Ishikawa (cell line): Measurements from ENCODE around the gene IFNL3.

ENCODE experiments used
- CEBPB ChIP-seq: IDR thresholded peaks from 2 replicates; pipeline ENCODE4 v1.6.1; 2012
- CREB1 ChIP-seq: IDR thresholded peaks from 2 replicates; pipeline ENCODE4 v1.6.1; 2012; ENCODE audit warnings: low read depth
- EGR1 ChIP-seq: IDR thresholded peaks from 2 replicates; pipeline ENCODE4 v1.6.1; 2012
- EP300 ChIP-seq: IDR thresholded peaks from 2 replicates; pipeline ENCODE4 v1.6.1; 2012; ENCODE audit warnings: borderline replicate concordance
- FOXM1 ChIP-seq: IDR thresholded peaks from 2 replicates; pipeline ENCODE4 v1.6.1; 2012; ENCODE audit warnings: low read depth, borderline replicate concordance
- NFIC ChIP-seq: IDR thresholded peaks from 2 replicates; pipeline ENCODE4 v1.6.1; 2012
- RAD21 ChIP-seq: IDR thresholded peaks from 2 replicates; pipeline ENCODE4 v1.6.1; 2012; ENCODE audit warnings: low read depth
- REST ChIP-seq: IDR thresholded peaks from 2 replicates; pipeline ENCODE4 v1.6.1; 2012; ENCODE audit warnings: low read depth, mild to moderate bottlenecking
- TAF1 ChIP-seq: IDR thresholded peaks from 2 replicates; pipeline ENCODE4 v1.6.1; 2012; ENCODE audit warnings: low read depth, mild to moderate bottlenecking
- TCF12 ChIP-seq: IDR thresholded peaks from 2 replicates; pipeline ENCODE4 v1.6.1; 2012; ENCODE audit warnings: low read depth
- TEAD4 ChIP-seq: IDR thresholded peaks from 2 replicates; pipeline ENCODE4 v1.6.1; 2012
- YY1 ChIP-seq: IDR thresholded peaks from 2 replicates; pipeline ENCODE4 v1.6.1; 2012; ENCODE audit warnings: low read depth
- ZBTB7A ChIP-seq: IDR thresholded peaks from 2 replicates; pipeline ENCODE4 v1.6.1; 2012; ENCODE audit warnings: low read depth
- TF ChIP-seq, protein P1 (sequence below): IDR thresholded peaks from 2 replicates; pipeline ENCODE4 v1.6.1; 2012
- TF ChIP-seq, protein P2 (sequence below): IDR thresholded peaks from 2 replicates; pipeline ENCODE4 v1.6.1; 2012

Gene IFNL3

DNA sequence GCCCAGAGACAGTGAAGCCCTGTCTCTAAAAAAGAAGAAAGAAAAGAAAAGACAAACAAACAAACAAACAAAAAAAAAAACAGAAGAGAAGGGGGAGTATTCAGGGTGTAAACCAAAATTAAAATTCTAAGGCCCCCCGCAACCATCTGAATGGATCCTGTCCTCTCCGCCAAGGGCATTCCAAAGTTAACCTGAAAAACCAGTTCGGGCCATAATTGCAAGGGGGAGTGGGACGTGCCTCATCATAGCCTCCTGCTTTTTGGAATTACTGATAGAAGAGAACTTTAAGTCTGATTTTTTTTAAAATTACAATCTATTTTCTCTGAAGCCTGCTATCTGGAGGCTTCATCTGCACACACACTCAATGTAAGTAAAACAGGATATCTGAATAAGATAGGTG lies 17.7 kb upstream of the IFNL3 start:
- no peak for TF ChIP-seq ZBTB7A
- no peak for TF ChIP-seq TCF12
- no peak for TF ChIP-seq CREB1
- TF ChIP-seq YY1: no peak
- no peak for TF ChIP-seq FOXM1
- no peak for TF ChIP-seq EP300
- TF ChIP-seq EGR1: no peak
- no peak for TF ChIP-seq CEBPB
- TF ChIP-seq NFIC: no peak
- TF ChIP-seq, protein P1, sequence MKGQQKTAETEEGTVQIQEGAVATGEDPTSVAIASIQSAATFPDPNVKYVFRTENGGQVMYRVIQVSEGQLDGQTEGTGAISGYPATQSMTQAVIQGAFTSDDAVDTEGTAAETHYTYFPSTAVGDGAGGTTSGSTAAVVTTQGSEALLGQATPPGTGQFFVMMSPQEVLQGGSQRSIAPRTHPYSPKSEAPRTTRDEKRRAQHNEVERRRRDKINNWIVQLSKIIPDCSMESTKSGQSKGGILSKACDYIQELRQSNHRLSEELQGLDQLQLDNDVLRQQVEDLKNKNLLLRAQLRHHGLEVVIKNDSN: no peak
- TF ChIP-seq, protein P2, sequence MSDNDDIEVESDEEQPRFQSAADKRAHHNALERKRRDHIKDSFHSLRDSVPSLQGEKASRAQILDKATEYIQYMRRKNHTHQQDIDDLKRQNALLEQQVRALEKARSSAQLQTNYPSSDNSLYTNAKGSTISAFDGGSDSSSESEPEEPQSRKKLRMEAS: no peak
- TF ChIP-seq RAD21: no peak

GRCh38 chr19:39261704-39262103 lies 16.9 kb upstream of the IFNL3 start:
- TF ChIP-seq CEBPB (no peak), RAD21 (no peak), TCF12 (no peak), CREB1 (no peak), TEAD4 (no peak), YY1 (no peak), EGR1 (no peak), FOXM1 (no peak), NFIC (no peak), REST (no peak)
- TF ChIP-seq, protein P1: no peak

DNA sequence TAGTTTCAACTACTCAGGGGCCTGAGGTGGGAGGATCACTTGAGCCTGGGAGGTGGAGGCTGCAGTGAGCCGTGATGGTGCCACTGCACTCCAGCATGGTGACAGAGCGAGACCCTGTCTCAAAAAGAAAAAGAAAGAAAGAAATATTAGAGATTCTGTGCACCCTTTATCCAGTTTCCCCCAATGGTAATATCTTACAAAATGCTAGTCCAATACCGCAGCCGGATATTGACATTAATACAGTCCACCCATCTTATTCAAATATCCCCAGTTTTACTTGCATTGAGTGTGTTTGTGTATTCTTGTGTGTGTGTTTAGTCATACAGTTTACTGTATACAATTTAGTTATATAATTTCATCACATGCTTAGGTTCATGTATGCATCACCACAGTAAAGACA lies 12.4 kb upstream of the IFNL3 start:
- TF ChIP-seq YY1: no peak

DNA sequence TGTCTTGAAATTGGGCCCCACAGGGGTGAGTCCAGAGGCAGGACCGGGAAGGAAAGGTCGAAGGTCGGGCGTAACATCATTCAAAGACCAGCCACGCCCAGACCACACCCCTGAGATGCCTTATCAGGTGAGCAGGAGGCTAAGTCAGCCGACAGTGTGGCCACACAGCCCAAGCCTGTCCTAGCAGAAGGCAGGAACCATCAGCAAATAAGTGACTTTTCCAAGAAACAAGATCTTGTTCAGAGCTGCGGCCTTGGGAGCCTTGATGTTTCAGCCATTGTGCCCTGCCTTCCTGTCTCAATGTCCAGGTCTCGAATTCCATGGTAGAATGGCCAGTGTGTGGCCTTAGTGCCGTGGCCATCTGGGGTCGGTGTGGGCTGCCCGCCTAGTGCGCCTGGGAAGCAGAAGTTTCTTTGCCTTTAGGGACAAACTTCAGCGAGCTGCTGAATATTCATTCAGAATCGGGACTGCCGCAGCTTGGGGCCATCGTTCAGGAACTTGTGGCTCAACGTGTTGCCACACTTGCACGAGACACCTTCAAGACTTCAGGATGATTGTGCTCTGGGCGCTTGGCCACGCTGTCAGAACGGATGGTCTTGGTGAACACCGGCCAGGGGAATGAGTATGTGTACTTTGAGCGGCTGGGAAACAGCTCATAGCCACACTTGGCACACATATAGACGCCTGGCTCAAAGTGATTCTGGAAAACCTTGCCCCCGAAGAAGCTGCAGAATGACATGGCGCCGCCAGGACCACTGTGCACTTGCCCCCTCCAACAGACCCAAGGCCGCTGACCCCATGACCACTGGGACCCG lies 9.9 kb upstream of the IFNL3 start:
- TF ChIP-seq TAF1: no peak

DNA sequence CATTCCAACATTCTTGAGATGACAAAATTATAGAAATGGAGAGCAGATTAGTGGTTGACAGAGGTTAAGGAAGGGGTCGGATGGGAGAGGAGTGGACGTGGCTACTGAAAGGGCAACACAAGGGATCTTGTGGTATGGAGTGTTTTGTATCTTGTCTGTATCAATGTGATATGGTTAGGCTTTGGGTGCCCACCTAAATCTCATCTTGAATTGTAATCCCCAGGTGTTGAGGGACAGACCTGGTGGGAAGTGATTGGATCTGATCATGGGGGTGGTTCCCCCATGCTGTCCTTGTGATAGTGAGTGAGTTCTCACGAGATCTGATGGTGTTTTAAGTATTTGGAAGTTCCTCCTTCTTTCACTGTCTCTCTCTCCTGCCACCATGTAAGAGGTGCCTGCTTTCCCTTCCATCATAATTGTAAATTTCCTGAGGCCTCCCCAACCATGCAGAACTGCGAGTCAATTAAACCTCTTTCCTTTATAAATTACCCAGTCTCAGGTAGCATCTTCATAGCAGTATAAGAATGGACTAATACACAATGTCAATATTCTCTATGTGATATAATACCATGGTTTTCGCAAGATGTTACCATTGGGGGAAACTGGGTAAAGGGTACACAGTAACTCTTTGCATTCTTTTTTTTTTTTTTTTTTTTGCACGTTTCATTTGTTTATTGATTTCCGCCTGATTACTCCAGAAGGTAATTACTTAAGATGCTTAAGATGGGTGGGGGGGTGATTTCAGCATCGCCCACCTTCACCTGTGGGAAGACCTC lies 8.8 kb upstream of the IFNL3 start:
- no peak for TF ChIP-seq CEBPB
- no peak for TF ChIP-seq CREB1
- TF ChIP-seq TAF1: no peak
- no peak for TF ChIP-seq TCF12
- TF ChIP-seq EP300: no peak
- TF ChIP-seq, protein P1: no peak
- no peak for TF ChIP-seq YY1
- no peak for TF ChIP-seq FOXM1
- no peak for TF ChIP-seq EGR1
- TF ChIP-seq RAD21: no peak
- no peak for TF ChIP-seq ZBTB7A
- no peak for TF ChIP-seq TEAD4
- TF ChIP-seq, protein P2: no peak
- no peak for TF ChIP-seq NFIC
- no peak for TF ChIP-seq REST
